Progenitor cell of endocrine pancreas (in vitro differentiated cells): Measurements from ENCODE around the gene P2RY12. TPM values are rescaled to one million over a fixed set of nuclear protein-coding genes. Genes with fewer than 3 reads are reported as not detected.

Experiments
- DNase-seq: peaks from one replicate; pipeline ENCODE4 v3.0.0; 2021; ENCODE audit warnings: low spot score; ENCODE audit not compliant: unreplicated experiment
- H3K27ac Mint-ChIP-seq: 2 replicates; pipeline ENCODE4 v1.8.0; 2021; ENCODE audit warnings: mild to moderate bottlenecking, moderate library complexity, mixed read lengths
- H3K27me3 Mint-ChIP-seq: 2 replicates; pipeline ENCODE4 v1.8.0; 2021; ENCODE audit warnings: mixed read lengths
- H3K36me3 Mint-ChIP-seq: 2 replicates; pipeline ENCODE4 v1.8.0; 2022; ENCODE audit warnings: mixed read lengths; ENCODE audit not compliant: insufficient read depth
- H3K4me1 Mint-ChIP-seq: 2 replicates; pipeline ENCODE4 v1.8.0; 2021; ENCODE audit warnings: low read depth, mixed read lengths
- H3K4me3 Mint-ChIP-seq: 2 replicates; pipeline ENCODE4 v1.8.0; 2021; ENCODE audit warnings: low read depth, mild to moderate bottlenecking, moderate library complexity, mixed read lengths
- H3K9me3 Mint-ChIP-seq: 2 replicates; pipeline ENCODE4 v1.8.0; 2021; ENCODE audit warnings: low read depth, mixed read lengths
- total RNA-seq: library from RNA; stranded (reverse); gene quantifications from 2 replicates; pipeline ENCODE4 v1.2.1, GENCODE V29; 2021
- TF ChIP-seq, protein P1 (sequence below): fragments of 200-600 bp; sonication (generic); IDR thresholded peaks from one replicate; pipeline ENCODE4 v1.5.0; 2021; ENCODE audit warnings: antibody characterized with exemption, mild to moderate bottlenecking; ENCODE audit not compliant: unreplicated experiment

The P2RY12 gene
- total RNA-seq, 1 donor from 2014 or later, result not detected

DNA sequence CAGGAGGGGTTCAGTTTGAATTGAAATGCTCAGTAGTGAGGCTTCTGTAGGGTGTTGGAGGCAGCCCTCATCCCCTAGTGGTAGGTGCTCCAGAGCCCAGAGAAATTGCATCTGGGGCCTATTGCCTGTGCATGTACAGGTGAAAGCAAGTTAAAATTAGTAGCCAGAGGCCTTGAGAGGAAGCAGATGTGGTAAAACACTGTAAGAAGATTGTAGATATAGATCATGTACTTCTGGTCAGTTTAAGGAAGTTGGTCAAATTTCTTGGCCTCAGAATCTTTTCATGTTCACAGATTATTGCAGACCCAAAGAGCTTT, 41.7 kb upstream of the P2RY12 start:
- Mint-ChIP-seq H3K27ac (no peak overlapping the region), H3K9me3 (peaks cover 2% of the 10 kb centered on the region), H3K4me3 (no peak overlapping the region), H3K27me3 (no peaks in the 10 kb centered on the region), H3K36me3 (peaks cover 7% of the 10 kb centered on the region), H3K4me1 (peaks cover 4% of the 10 kb centered on the region)
- no peak for DNase-seq
- TF ChIP-seq, protein P1, sequence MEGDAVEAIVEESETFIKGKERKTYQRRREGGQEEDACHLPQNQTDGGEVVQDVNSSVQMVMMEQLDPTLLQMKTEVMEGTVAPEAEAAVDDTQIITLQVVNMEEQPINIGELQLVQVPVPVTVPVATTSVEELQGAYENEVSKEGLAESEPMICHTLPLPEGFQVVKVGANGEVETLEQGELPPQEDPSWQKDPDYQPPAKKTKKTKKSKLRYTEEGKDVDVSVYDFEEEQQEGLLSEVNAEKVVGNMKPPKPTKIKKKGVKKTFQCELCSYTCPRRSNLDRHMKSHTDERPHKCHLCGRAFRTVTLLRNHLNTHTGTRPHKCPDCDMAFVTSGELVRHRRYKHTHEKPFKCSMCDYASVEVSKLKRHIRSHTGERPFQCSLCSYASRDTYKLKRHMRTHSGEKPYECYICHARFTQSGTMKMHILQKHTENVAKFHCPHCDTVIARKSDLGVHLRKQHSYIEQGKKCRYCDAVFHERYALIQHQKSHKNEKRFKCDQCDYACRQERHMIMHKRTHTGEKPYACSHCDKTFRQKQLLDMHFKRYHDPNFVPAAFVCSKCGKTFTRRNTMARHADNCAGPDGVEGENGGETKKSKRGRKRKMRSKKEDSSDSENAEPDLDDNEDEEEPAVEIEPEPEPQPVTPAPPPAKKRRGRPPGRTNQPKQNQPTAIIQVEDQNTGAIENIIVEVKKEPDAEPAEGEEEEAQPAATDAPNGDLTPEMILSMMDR, result peak; percentile 8

DNA sequence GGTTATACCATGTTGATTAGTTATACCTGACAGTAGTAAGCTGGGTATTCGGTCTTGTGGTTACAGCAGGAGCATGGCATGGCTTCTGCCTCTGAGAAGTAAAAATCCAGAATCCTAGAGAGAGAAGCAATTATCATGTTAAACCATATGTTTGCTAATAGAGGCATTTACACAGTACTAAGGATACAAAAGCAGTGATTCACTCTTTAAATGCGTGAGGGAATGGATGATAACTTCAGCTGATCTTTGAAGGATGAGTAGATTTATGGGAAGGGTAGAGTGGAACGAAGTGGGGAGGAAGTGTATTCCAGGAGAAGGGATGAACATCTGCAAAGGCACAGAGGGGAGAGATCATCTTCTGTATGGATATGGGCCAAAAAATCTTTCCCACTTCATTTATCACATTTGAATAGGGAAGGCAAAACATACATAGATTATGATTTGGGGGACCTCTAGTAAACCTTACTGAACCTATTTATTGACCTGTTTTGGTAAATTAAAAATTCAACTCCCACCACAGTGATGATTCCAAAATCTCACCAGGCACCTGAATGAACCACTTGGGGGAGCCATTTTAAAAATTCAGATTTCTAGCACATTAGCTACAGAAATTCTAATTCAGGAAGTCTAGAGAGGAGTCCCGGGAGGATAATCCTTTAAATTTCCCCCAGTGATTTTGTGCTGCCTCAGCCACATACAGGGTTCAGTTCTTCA, 41.2 kb upstream of the P2RY12 start:
- H3K36me3 Mint-ChIP-seq, result peaks cover 8% of the 10 kb centered on the region
- no peaks in the 10 kb centered on the region for H3K27me3 Mint-ChIP-seq
- TF ChIP-seq, protein P1, result peak; percentile 30
- peaks cover 4% of the 10 kb centered on the region for H3K4me1 Mint-ChIP-seq
- DNase-seq, result no peak
- no peak overlapping the region for H3K4me3 Mint-ChIP-seq
- no peak overlapping the region for H3K27ac Mint-ChIP-seq
- H3K9me3 Mint-ChIP-seq, result peaks cover under 1% of the 10 kb centered on the region

DNA sequence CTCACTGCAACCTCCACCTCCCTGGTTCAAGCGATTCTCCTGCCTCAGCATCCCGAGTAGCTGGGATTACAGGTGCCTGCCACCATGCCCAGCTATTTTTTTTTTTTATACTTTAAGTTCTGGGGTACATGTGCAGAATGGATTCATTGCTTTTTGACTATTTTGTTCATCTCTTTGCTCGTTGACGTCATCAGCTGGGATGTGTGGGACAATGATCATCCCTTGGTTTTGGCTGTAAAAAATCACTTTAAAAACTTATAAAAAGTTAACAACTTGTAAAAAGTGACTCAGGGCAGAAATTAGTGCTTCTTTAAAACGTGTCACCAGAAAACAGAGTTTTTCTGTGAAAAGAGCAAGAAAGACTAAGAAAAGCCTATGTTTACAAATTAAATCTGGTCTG, 38.5 kb upstream of the P2RY12 start:
- TF ChIP-seq, protein P1, result no peak
- Mint-ChIP-seq H3K27ac (no peak overlapping the region), H3K27me3 (no peaks in the 10 kb centered on the region), H3K4me1 (peaks cover 4% of the 10 kb centered on the region), H3K9me3 (no peaks in the 10 kb centered on the region), H3K36me3 (peaks cover 4% of the 10 kb centered on the region), H3K4me3 (no peak overlapping the region)
- DNase-seq, result no peak

DNA sequence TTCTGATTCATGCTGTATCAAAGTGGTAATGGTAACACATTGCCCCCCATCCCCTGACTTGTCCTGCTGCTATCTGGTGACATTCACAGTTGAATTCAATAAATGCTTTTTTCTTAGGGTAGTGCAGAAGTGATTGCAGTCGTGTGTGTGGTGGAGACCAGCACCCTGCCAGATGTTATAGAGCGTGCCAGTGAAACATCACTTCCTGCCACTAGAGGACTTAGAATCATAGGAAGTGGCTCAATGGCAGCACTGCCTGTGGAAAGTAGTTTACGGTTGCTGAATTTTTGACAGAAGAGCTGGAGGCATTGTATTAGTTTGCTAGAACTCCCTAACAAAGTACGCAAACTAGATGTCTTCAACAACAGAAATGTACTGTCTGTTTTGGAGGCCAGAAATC, 37.4 kb upstream of the P2RY12 start:
- H3K4me3 Mint-ChIP-seq, result no peak overlapping the region
- H3K9me3 Mint-ChIP-seq, result no peaks in the 10 kb centered on the region
- H3K4me1 Mint-ChIP-seq, result peaks cover 4% of the 10 kb centered on the region

DNA sequence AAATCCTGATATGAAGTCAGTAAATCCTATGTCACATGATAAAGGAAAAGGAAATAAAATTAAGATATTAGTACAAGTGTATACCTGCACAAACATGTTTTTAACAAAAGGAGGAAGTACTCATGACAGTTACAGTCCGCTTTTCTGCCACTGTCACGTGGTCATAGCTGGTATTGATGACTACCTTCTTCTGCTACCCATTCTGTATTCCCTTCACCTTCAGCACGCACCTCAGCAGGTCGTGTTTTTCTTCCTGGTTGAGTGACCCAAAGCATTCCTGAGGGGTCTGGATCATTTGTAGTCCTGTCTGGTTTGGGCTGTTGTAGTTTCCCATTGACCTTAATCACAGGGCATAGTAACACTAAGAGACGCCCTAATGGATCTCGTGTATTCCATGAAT, 35.3 kb upstream of the P2RY12 start:
- Mint-ChIP-seq H3K27me3 (no peaks in the 10 kb centered on the region), H3K9me3 (no peaks in the 10 kb centered on the region), H3K36me3 (peaks cover 4% of the 10 kb centered on the region), H3K27ac (no peak overlapping the region), H3K4me1 (peaks cover 2% of the 10 kb centered on the region), H3K4me3 (no peak overlapping the region)
- TF ChIP-seq, protein P1, result no peak
- DNase-seq, result no peak

More for the DNA sequence above, 37.4 kb upstream of the P2RY12 start:
- Mint-ChIP-seq H3K27me3 (no peaks in the 10 kb centered on the region), H3K36me3 (peaks cover 4% of the 10 kb centered on the region), H3K27ac (no peak overlapping the region)
- TF ChIP-seq, protein P1, result no peak
- DNase-seq, result no peak
